Sigmoid colon (tissue), 7 donors: Measurements from ENCODE around the gene CD101. TPM values are rescaled to one million over a fixed set of nuclear protein-coding genes. Genes with fewer than 3 reads are reported as not detected.

Experiments
- DNase-seq: peaks from one replicate; pipeline ENCODE4 v3.0.0-alpha.2; 2019
- H3K27ac ChIP-seq, 4 donors: fragments of 200-600 bp; sonication (generic); one replicate each; pipeline ENCODE4 v1.5.1; 2016 to 2019; ENCODE audit warnings: mild to moderate bottlenecking in 1 of 4
- H3K27me3 ChIP-seq, 3 donors: fragments of 200-600 bp; sonication (generic); one replicate each; pipeline ENCODE4 v1.5.1; 2019; ENCODE audit warnings: mild to moderate bottlenecking in 1 of 3
- H3K36me3 ChIP-seq, 4 donors: fragments of 200-600 bp; sonication (generic); one replicate each; pipeline ENCODE4 v1.5.1; 2016 to 2019
- H3K4me1 ChIP-seq, 4 donors: fragments of 200-600 bp; sonication (generic); one replicate each; pipeline ENCODE4 v1.5.1; 2017 to 2019
- H3K4me3 ChIP-seq, 4 donors: fragments of 200-600 bp; sonication (generic); one replicate each; pipeline ENCODE4 v1.5.1; 2017 to 2019; ENCODE audit warnings: mild to moderate bottlenecking in 2 of 4, moderate library complexity in 1 of 4
- H3K9me3 ChIP-seq, 4 donors: fragments of 200-600 bp in 3 of 4; sonication (generic) in 3 of 4; one replicate each; pipeline versions ENCODE4 v1.5.1 to v1.6.1; 2013 to 2019
- EP300 ChIP-seq, 4 donors: sonication (generic); formaldehyde crosslinking; IDR thresholded peaks; one replicate each; pipeline ENCODE4 v1.6.1; 2017; ENCODE audit warnings: antibody characterized with exemption in 4 of 4
- POLR2A ChIP-seq, 2 donors: fragments of 450-650 bp; IDR thresholded peaks; one replicate each; pipeline ENCODE4 v1.6.1; 2016; ENCODE audit warnings: antibody characterized with exemption in 2 of 2, mild to moderate bottlenecking in 2 of 2, moderate library complexity in 2 of 2
- POLR2AphosphoS5 ChIP-seq, 4 donors: sonication (generic); formaldehyde crosslinking; IDR thresholded peaks; one replicate each; pipeline ENCODE4 v1.6.1; 2017; ENCODE audit warnings: antibody characterized with exemption in 4 of 4
- WGBS, 2 donors: extraction: QIAGEN DNeasy Blood & Tissue Kit; methylation state at CpG; one replicate each; pipeline ENCODE4 v1.1.7; 2013; 5-methylcytosine and 5-hydroxymethylcytosine counted together
- intact Hi-C: fragments of 100-400 bp; cut with DNase I; formaldehyde crosslinking; loops from one replicate; pipeline ENCODE4 v1.15.1; 2023
- polyA plus RNA-seq, 3 donors: library from polyadenylated mRNA; stranded (reverse); fragments of 200-250 nt; gene quantifications; one replicate each; pipeline ENCODE4 v1.2.3, GENCODE V29; 2013
- total RNA-seq, 4 donors: library from RNA; depleted of rRNA; stranded (reverse); fragments of >200 nt; gene quantifications; one replicate each; pipeline ENCODE4 v1.1.0, GENCODE V29; 2016
- TF ChIP-seq, protein P1 (sequence below), 4 experiments: fragments of 450-650 bp in 3 of 4; fragments of 200-600 bp in 1 of 4; IDR thresholded peaks; one replicate each; pipeline ENCODE4 v1.5.1; 2016 to 2019; ENCODE audit warnings: antibody characterized with exemption in 4 of 4, mild to moderate bottlenecking in 3 of 4, moderate library complexity in 2 of 4
- donor health status: healthy with polysubstance abuse.
- donor health status: Bipolar disorder and iron deficiency.
- donor health status: healthy.

CD101 gene
- total and polyA plus RNA-seq, 7 donors: 0.60 to 1.7 (median 1.1) TPM

DNA sequence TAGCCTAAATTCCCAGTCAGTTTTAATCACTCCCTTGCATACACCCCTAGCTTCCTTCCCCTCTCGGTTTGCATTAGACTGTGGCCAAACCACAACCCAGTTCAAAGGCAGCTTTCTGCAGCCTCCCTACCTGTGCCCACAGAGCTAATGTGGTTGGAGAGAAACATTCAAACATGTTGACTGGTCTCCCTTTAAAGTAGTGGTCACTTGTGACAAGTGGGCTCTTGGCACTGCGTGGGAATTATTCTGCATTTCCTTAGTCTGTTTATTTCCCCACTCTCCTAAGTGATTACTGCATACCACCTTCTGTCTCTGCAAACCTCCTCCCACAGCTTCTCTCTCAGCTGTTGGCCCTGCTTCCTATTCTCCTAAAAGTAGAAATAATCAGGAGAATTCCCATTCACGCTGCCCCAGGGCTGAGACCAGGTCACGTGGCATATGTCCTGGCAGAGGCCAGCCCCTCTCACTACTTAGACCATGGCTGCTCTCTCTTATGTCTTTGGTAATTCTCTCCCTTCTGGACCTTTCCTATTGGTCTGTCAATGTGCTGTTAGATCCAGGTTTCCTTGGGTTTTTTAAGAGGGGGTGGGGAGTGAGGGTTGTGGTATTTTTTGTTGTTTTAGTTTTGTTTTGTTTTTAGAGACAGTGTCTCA, 38.4 kb upstream of the CD101 start:
- H3K27ac ChIP-seq: no peak overlapping the region
- peaks cover 8 to 70% (median 23%) of the 10 kb centered on the region in 4 donors for H3K36me3 ChIP-seq
- WGBS, 2 donors: 57 to 85% methylated on average over 4 of the region's 4 CpGs

DNA sequence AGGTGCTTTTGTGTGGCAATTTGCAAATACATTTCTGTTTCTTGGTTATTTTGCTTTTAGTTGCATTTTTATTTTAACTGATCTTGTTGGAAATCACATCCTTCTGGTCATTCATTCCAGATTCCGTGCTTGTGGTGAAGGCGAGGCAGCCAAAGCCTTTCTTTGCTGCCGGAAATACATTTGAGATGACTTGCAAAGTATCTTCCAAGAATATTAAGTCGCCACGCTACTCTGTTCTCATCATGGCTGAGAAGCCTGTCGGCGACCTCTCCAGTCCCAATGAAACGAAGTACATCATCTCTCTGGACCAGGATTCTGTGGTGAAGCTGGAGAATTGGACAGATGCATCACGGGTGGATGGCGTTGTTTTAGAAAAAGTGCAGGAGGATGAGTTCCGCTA, 34.8 kb upstream of the CD101 start:
- TF ChIP-seq POLR2A (IDR thresholded peaks at IDR 0.05) (no peak), EP300 (IDR thresholded peaks at IDR 0.05) (no peak), POLR2AphosphoS5 (IDR thresholded peaks at IDR 0.05) (no peak)
- TF ChIP-seq, protein P1, sequence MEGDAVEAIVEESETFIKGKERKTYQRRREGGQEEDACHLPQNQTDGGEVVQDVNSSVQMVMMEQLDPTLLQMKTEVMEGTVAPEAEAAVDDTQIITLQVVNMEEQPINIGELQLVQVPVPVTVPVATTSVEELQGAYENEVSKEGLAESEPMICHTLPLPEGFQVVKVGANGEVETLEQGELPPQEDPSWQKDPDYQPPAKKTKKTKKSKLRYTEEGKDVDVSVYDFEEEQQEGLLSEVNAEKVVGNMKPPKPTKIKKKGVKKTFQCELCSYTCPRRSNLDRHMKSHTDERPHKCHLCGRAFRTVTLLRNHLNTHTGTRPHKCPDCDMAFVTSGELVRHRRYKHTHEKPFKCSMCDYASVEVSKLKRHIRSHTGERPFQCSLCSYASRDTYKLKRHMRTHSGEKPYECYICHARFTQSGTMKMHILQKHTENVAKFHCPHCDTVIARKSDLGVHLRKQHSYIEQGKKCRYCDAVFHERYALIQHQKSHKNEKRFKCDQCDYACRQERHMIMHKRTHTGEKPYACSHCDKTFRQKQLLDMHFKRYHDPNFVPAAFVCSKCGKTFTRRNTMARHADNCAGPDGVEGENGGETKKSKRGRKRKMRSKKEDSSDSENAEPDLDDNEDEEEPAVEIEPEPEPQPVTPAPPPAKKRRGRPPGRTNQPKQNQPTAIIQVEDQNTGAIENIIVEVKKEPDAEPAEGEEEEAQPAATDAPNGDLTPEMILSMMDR (IDR thresholded peaks at IDR 0.05): no peak
- H3K4me3 ChIP-seq: no peak overlapping the region
- H3K4me1 ChIP-seq: peaks cover 0 to 15% (median 10%) of the 10 kb centered on the region in 4 donors
- H3K27ac ChIP-seq: no peak overlapping the region
- H3K27me3 ChIP-seq: no peaks in the 10 kb centered on the region
- H3K9me3 ChIP-seq: no peaks in the 10 kb centered on the region
- peaks cover 8 to 61% (median 17%) of the 10 kb centered on the region in 4 donors for H3K36me3 ChIP-seq
- 95 to 96% methylated on average over 11 of the region's 11 CpGs for WGBS, 2 donors
- intact Hi-C loops: no loop called here
- no peak for DNase-seq

More for the DNA sequence above, 38.4 kb upstream of the CD101 start:
- H3K4me1 ChIP-seq: peaks cover 0 to 21% (median 3%) of the 10 kb centered on the region in 4 donors
- H3K27me3 ChIP-seq: no peaks in the 10 kb centered on the region
- no peaks in the 10 kb centered on the region for H3K9me3 ChIP-seq
- DNase-seq: no peak
- intact Hi-C loops: no loop called here
- TF ChIP-seq, protein P1 (IDR thresholded peaks at IDR 0.05): no peak
- TF ChIP-seq EP300 (IDR thresholded peaks at IDR 0.05): no peak
- no peak for TF ChIP-seq POLR2A (IDR thresholded peaks at IDR 0.05)
- no peak overlapping the region for H3K4me3 ChIP-seq

DNA sequence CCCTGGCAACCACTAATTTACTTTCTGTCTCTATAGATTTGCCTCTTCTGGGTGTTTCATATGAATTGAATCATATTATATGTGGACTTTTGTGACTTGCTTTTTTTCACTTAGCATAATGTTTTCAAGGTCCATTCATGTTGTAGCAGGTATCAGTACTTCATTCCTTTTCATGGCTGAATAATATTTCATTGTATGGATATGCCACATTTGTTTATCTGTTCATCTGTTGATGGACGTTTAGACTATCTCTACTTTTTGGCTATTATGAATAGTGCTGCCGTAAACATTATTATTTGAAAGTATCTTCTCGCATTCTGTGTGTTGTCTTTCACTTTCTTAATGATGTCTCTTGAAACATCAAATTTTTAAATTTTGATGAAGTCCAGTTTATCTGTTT, 32.8 kb upstream of the CD101 start:
- Histone ChIP-seq H3K27me3 (no peaks in the 10 kb centered on the region), H3K4me3 (no peak overlapping the region), H3K4me1 (peaks cover 0 to 32% (median 25%) of the 10 kb centered on the region in 4 donors), H3K9me3 (no peaks in the 10 kb centered on the region), H3K36me3 (peaks cover 0 to 42% (median 10%) of the 10 kb centered on the region in 4 donors), H3K27ac (no peak overlapping the region)
- 94 to 95% methylated on average over 3 of the region's 3 CpGs for WGBS, 2 donors
- no peak for DNase-seq
- intact Hi-C loops: no loop called here
- TF ChIP-seq POLR2A (IDR thresholded peaks at IDR 0.05): no peak
- TF ChIP-seq, protein P1 (IDR thresholded peaks at IDR 0.05): no peak
- no peak for TF ChIP-seq EP300 (IDR thresholded peaks at IDR 0.05)
- no peak for TF ChIP-seq POLR2AphosphoS5 (IDR thresholded peaks at IDR 0.05)

DNA sequence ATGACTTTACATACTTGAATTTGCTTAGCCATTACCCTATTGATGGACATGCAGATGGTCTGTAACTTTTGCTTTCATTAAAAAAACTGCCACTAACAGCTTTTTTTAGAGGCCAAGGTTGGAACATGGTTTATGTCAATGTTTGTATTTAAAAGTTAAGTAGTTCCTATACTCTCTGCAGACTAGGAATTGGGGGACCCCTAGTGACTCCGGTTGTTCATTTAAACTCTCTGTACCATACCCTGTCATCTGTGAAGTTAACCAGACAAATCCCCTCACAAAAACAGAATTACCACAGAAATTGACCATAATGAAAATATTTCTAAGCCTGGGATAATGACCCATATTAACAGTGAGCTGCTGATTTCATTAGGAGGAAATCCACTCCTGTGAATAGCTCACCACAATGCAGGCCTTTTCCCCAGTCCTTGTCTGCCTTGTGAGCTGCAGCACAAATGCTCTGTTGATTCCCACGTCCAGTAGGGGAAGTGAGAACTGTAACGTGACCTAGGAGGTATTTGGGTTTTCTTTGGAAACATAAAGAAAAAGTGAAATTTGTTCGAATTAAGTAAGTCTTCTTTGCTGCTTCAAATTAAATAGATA, 30.2 kb upstream of the CD101 start:
- peak overlapping the region; percentile 19 to 76 (median 74) for H3K27ac ChIP-seq
- no peak overlapping the region for H3K4me3 ChIP-seq
- WGBS, 2 donors: 77 to 90% methylated on average over 4 of the region's 4 CpGs
- TF ChIP-seq POLR2AphosphoS5 (IDR thresholded peaks at IDR 0.05): no peak
- TF ChIP-seq, protein P1 (IDR thresholded peaks at IDR 0.05): no peak
- no peak for TF ChIP-seq POLR2A (IDR thresholded peaks at IDR 0.05)
- TF ChIP-seq EP300 (IDR thresholded peaks at IDR 0.05): no peak
- peaks cover 0 to 40% (median 15%) of the 10 kb centered on the region in 4 donors for H3K36me3 ChIP-seq
- intact Hi-C loops: no loop called here
- no peaks in the 10 kb centered on the region for H3K9me3 ChIP-seq
- peaks cover 0 to 34% (median 25%) of the 10 kb centered on the region in 4 donors for H3K4me1 ChIP-seq
- no peaks in the 10 kb centered on the region for H3K27me3 ChIP-seq
- no peak for DNase-seq
